H9 (cell line): Measurements from ENCODE around the gene RPL37. TPM values are rescaled to one million over a fixed set of nuclear protein-coding genes. Genes with fewer than 3 reads are reported as not detected.

Source experiments
- DNase-seq: peaks from one replicate; pipeline ENCODE4 v3.0.0-alpha.2; 2017
- H2AFZ ChIP-seq: one replicate; pipeline ENCODE4 v1.6.1; 2013; ENCODE audit warnings: mild to moderate bottlenecking, low read length, control low read depth, moderate library complexity
- H2AK5ac ChIP-seq: 2 replicates; pipeline ENCODE4 v1.6.1; 2013; ENCODE audit warnings: low read length, control low read depth, mixed read lengths; ENCODE audit not compliant: insufficient read length
- H2BK120ac ChIP-seq: one replicate; pipeline ENCODE4 v1.6.1; 2013; ENCODE audit warnings: low read depth, mild to moderate bottlenecking, low read length, control low read depth, inconsistent platforms; ENCODE audit not compliant: poor library complexity, severe bottlenecking
- H2BK12ac ChIP-seq: 2 replicates; pipeline ENCODE4 v1.6.1; 2013; ENCODE audit warnings: low read length, control low read depth, mixed read lengths, low read depth; ENCODE audit not compliant: insufficient read length
- H2BK15ac ChIP-seq: 2 replicates; pipeline ENCODE4 v1.6.1; 2013; ENCODE audit warnings: low read depth, low read length, control low read depth
- H2BK20ac ChIP-seq: one replicate; pipeline ENCODE4 v1.6.1; 2013; ENCODE audit warnings: low read depth, mild to moderate bottlenecking, low read length, control low read depth, inconsistent platforms; ENCODE audit not compliant: poor library complexity, severe bottlenecking
- H2BK5ac ChIP-seq: 2 replicates; pipeline ENCODE4 v1.6.1; 2013; ENCODE audit warnings: low read length, control low read depth, mixed read lengths; ENCODE audit not compliant: insufficient read length
- H3K14ac ChIP-seq: 2 replicates; pipeline ENCODE4 v1.6.1; 2013; ENCODE audit warnings: low read length, control low read depth; ENCODE audit not compliant: insufficient read depth
- H3K18ac ChIP-seq: 2 replicates; pipeline ENCODE4 v1.6.1; 2013; ENCODE audit warnings: low read depth, mild to moderate bottlenecking, mixed read lengths, low read length, control low read depth; ENCODE audit not compliant: insufficient read length
- H3K23ac ChIP-seq: 2 replicates; pipeline ENCODE4 v1.6.1; 2013; ENCODE audit warnings: low read length, control low read depth, mixed read lengths, low read depth; ENCODE audit not compliant: insufficient read length
- H3K23me2 ChIP-seq: 2 replicates; pipeline ENCODE4 v1.6.1; 2013; ENCODE audit warnings: low read depth, mild to moderate bottlenecking, mixed read lengths, low read length, control low read depth; ENCODE audit not compliant: insufficient read length, poor library complexity, severe bottlenecking
- H3K27ac ChIP-seq: 2 replicates; pipeline ENCODE4 v1.5.1; 2013; ENCODE audit warnings: low read length, control low read depth, mixed read lengths, low read depth; ENCODE audit not compliant: insufficient read length
- H3K27me3 ChIP-seq: 2 replicates; pipeline ENCODE4 v1.6.1; 2013; ENCODE audit warnings: low read length, control low read depth, inconsistent platforms; ENCODE audit not compliant: insufficient read depth
- H3K4ac ChIP-seq: 2 replicates; pipeline ENCODE4 v1.6.1; 2013; ENCODE audit warnings: low read depth, mild to moderate bottlenecking, control low read depth, inconsistent platforms, low read length, moderate library complexity
- H3K4me1 ChIP-seq: 2 replicates; pipeline ENCODE4 v1.6.1; 2013; ENCODE audit warnings: low read length, control low read depth, inconsistent platforms; ENCODE audit not compliant: insufficient read depth
- H3K4me2 ChIP-seq: 2 replicates; pipeline ENCODE4 v1.6.1; 2013; ENCODE audit warnings: low read length, control low read depth, mixed read lengths; ENCODE audit not compliant: insufficient read length, insufficient read depth
- H3K56ac ChIP-seq: 2 replicates; pipeline ENCODE4 v1.6.1; 2013; ENCODE audit warnings: low read depth, mild to moderate bottlenecking, mixed read lengths, low read length, control low read depth; ENCODE audit not compliant: insufficient read length
- H3K79me1 ChIP-seq: 2 replicates; pipeline ENCODE4 v1.6.1; 2013; ENCODE audit warnings: low read depth, mild to moderate bottlenecking, moderate library complexity, low read length, control low read depth, inconsistent platforms; ENCODE audit not compliant: insufficient read depth, poor library complexity, severe bottlenecking
- H3K79me2 ChIP-seq: 2 replicates; pipeline ENCODE4 v1.6.1; 2013; ENCODE audit warnings: low read length, control low read depth, inconsistent platforms; ENCODE audit not compliant: insufficient read depth
- H3K9ac ChIP-seq: 2 replicates; pipeline ENCODE4 v1.6.1; 2013; ENCODE audit warnings: low read length, control low read depth, mixed read lengths; ENCODE audit not compliant: insufficient read length; ENCODE audit errors: extremely low read depth
- H3K9me3 ChIP-seq: one replicate; pipeline ENCODE4 v1.6.1; 2013; ENCODE audit warnings: low read depth, low read length, inconsistent platforms; ENCODE audit not compliant: control insufficient read depth
- H3T11ph ChIP-seq: one replicate; pipeline ENCODE4 v1.6.1; 2013; ENCODE audit warnings: mild to moderate bottlenecking, low read length, control low read depth, inconsistent platforms
- H4K20me1 ChIP-seq: one replicate; pipeline ENCODE4 v1.6.1; 2013; ENCODE audit not compliant: control insufficient read depth, insufficient read length, insufficient read depth
- H4K5ac ChIP-seq: 2 replicates; pipeline ENCODE4 v1.6.1; 2013; ENCODE audit warnings: low read depth, mild to moderate bottlenecking, mixed read lengths, low read length, control low read depth; ENCODE audit not compliant: insufficient read length
- H4K8ac ChIP-seq: replicated peaks from 2 replicates; pipeline ENCODE4 v1.6.1; 2013; ENCODE audit warnings: low read length, control low read depth, mixed read lengths, low read depth; ENCODE audit not compliant: insufficient read length
- H4K91ac ChIP-seq: 2 replicates; pipeline ENCODE4 v1.6.1; 2013; ENCODE audit warnings: low read depth, mild to moderate bottlenecking, moderate library complexity, mixed read lengths, low read length, control low read depth; ENCODE audit not compliant: insufficient read length
- H3K27ac Mint-ChIP-seq, 3 experiments: 2 replicates in 2 of 3; 3 replicates in 1 of 3; pipeline ENCODE4 v1.8.0; 2020 to 2021; ENCODE audit warnings: mixed read lengths in 3 of 3, mild to moderate bottlenecking in 1 of 3, moderate library complexity in 1 of 3
- H3K27me3 Mint-ChIP-seq: 2 replicates; pipeline ENCODE4 v1.8.0; 2021; ENCODE audit warnings: low read depth, mild to moderate bottlenecking, moderate library complexity, mixed read lengths
- H3K36me3 Mint-ChIP-seq, 3 experiments: 2 replicates in 2 of 3; 3 replicates in 1 of 3; pipeline ENCODE4 v1.8.0; 2020 to 2021; ENCODE audit warnings: low read depth in 3 of 3, mixed read lengths in 3 of 3; ENCODE audit not compliant: insufficient read depth in 1 of 3
- H3K4me1 Mint-ChIP-seq, 2 experiments: 2 replicates each; pipeline ENCODE4 v1.8.0; 2020; ENCODE audit warnings: mixed read lengths in 2 of 2
- H3K4me3 Mint-ChIP-seq, 2 experiments: 2 replicates in 1 of 2; 3 replicates in 1 of 2; pipeline ENCODE4 v1.8.0; 2020 to 2021; ENCODE audit warnings: mild to moderate bottlenecking in 2 of 2, mixed read lengths in 2 of 2, moderate library complexity in 1 of 2
- H3K9me3 Mint-ChIP-seq, 2 experiments: 2 replicates in 1 of 2; 3 replicates in 1 of 2; pipeline ENCODE4 v1.8.0; 2020; ENCODE audit warnings: mild to moderate bottlenecking in 2 of 2, mixed read lengths in 2 of 2, moderate library complexity in 1 of 2
- WGBS: extraction: QIAGEN DNeasy Blood & Tissue Kit; methylation state at CpG from one replicate; pipeline ENCODE4 v1.1.7; 2013; ENCODE audit warnings: missing lambda C conversion rate, low lambda C conversion rate, mixed read lengths; ENCODE audit not compliant: insufficient read length; ENCODE audit errors: extremely low coverage; 5-methylcytosine and 5-hydroxymethylcytosine counted together
- total RNA-seq: library from RNA; stranded (reverse); gene quantifications from 2 replicates; pipeline ENCODE4 v1.2.1, GENCODE V29; 2021
- TF ChIP-seq, protein P1 (sequence below): fragments of 200-600 bp; sonication (generic); conservative IDR thresholded peaks from 3 replicates; pipeline ENCODE4 v1.8.0; 2021; ENCODE audit warnings: antibody characterized with exemption, mild to moderate bottlenecking

Gene RPL37
- total RNA-seq, 1 experiment from 2014 or later = 1,735 TPM

DNA sequence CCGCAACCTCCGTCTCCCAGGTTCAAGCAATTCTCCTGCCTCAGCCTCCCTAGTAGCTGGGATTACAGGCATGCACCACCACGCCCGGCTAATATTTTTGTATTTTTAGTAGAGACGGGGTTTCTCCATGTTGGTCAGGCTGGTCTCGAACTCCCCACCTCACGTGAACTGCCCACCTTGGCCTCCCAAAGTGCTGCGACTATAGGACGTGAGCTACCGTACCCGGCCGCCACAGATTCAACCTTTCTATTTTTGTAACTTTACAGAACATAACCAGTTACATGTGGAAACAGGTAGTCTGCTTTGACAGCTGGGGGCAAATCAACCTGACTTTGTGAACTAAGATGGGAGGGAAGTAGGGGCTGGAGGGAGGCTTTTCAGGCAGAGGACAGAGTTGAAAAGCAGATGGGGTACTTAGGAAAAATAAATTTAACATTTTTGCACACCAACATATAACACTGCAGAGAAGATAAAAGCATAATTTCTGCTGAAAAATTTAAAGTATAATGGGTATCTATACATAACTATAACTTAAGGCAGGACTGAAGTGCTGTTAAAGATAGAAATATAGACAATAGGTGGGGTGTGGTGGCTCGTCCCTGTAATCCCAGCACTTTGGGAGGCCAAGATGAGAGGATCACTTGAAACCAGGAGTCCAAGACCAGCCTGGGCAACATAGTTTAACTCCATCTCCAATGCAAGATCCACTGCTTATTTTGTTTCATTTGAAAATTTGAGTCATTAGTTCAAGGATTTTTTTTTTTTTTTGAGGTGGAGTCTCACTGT, 5.1 kb downstream of the RPL37 start:
- Histone ChIP-seq H3K4ac (no peak overlapping the region), H4K5ac (no peak overlapping the region), H4K20me1 (no peaks in the 10 kb centered on the region), H4K91ac (no peak overlapping the region), H3K23ac (no peak overlapping the region), H4K8ac (no peak overlapping the region), H2BK5ac (no peak overlapping the region), H3T11ph (no peak overlapping the region), H3K27ac (no peak overlapping the region), H3K4me2 (no peak overlapping the region), H3K9me3 (no peaks in the 10 kb centered on the region), H2AK5ac (no peak overlapping the region), H3K18ac (no peak overlapping the region), H3K14ac (no peak overlapping the region), H3K4me1 (no peaks in the 10 kb centered on the region), H2BK12ac (no peak overlapping the region), H3K79me1 (no peaks in the 10 kb centered on the region), H2BK120ac (no peak overlapping the region), H3K9ac (no peak overlapping the region), H2AFZ (no peak overlapping the region), H3K23me2 (peaks cover 12% of the 10 kb centered on the region), H2BK15ac (no peak overlapping the region), H3K27me3 (no peaks in the 10 kb centered on the region), H3K79me2 (peaks cover 13% of the 10 kb centered on the region; the same call in 1 of the 2 replicates), H3K56ac (no peak overlapping the region), H2BK20ac (no peak overlapping the region)
- Mint-ChIP-seq H3K9me3 (peaks cover 3 to 6% of the 10 kb centered on the region in 2 experiments; a peak in 2 of 5 replicates), H3K27me3 (no peaks in the 10 kb centered on the region), H3K4me1 (peaks cover 31 to 60% of the 10 kb centered on the region in 2 experiments), H3K4me3 (peak overlapping the region in 1 of 2 experiments; percentile 55; a peak in 2 of 5 replicates), H3K36me3 (peaks cover 81 to 89% (median 87%) of the 10 kb centered on the region in 3 experiments), H3K27ac (peak overlapping the region; percentile 44 to 96 (median 61); a peak in 5 of 7 replicates)
- TF ChIP-seq, protein P1, sequence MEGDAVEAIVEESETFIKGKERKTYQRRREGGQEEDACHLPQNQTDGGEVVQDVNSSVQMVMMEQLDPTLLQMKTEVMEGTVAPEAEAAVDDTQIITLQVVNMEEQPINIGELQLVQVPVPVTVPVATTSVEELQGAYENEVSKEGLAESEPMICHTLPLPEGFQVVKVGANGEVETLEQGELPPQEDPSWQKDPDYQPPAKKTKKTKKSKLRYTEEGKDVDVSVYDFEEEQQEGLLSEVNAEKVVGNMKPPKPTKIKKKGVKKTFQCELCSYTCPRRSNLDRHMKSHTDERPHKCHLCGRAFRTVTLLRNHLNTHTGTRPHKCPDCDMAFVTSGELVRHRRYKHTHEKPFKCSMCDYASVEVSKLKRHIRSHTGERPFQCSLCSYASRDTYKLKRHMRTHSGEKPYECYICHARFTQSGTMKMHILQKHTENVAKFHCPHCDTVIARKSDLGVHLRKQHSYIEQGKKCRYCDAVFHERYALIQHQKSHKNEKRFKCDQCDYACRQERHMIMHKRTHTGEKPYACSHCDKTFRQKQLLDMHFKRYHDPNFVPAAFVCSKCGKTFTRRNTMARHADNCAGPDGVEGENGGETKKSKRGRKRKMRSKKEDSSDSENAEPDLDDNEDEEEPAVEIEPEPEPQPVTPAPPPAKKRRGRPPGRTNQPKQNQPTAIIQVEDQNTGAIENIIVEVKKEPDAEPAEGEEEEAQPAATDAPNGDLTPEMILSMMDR = no peak
- DNase-seq = no peak
- no CpG with 5 or more reads among the region's 13 CpGs for WGBS
